HCT116 (cell line): ENCODE data around the gene CHCHD3. TPM values are rescaled to one million over a fixed set of nuclear protein-coding genes. Genes with fewer than 3 reads are reported as not detected.

ENCODE experiments used
- ATAC-seq: fragments of 200-7000 bp; cut with Tn5 transposase; 2 replicates; pipeline ENCODE4 v1.9.1; 2020; ENCODE audit warnings: mild to moderate bottlenecking, moderate library complexity
- BruUV-seq: library from RNA; stranded (reverse); fragments of 400-500 nt; replicated peaks from 2 replicates; lab custom pipeline; 2021; lab: Mats Ljungman, UMichigan
- CTCF ChIA-PET: fragments of 300-600 bp; sonication (Branson Sonifier 250); formaldehyde crosslinking; loops from one replicate; lab custom pipeline; 2021; ENCODE audit warnings: antibody characterized with exemption; lab: Charles Lee
- POLR2A ChIA-PET: fragments of 300-600, 350-600 bp; sonication (Branson Sonifier 250); formaldehyde crosslinking; loops from one replicate; lab custom pipeline; 2021; ENCODE audit warnings: antibody characterized with exemption; lab: Charles Lee
- RAD21 ChIA-PET, 2 experiments: fragments of 300-600 bp; sonication (Branson Sonifier 250); formaldehyde crosslinking; loops; one replicate each; lab custom pipeline; 2023; ENCODE audit warnings: low total read pairs in 2 of 2; ENCODE audit not compliant: uncharacterized antibody in 2 of 2, unreplicated experiment in 2 of 2, low non-redundant PET in 1 of 2; lab: Charles Lee
- DNase-seq: peaks from one replicate; pipeline ENCODE4 v3.0.0-alpha.2; 2010; ENCODE audit warnings: low read depth, low spot score
- H2AFZ ChIP-seq: fragments of 200-600 bp; shearing (Covaris generic), sonication (generic); 2 replicates; pipeline ENCODE4 v1.6.1; 2017; ENCODE audit warnings: low read depth, mixed run types, mixed read lengths, antibody characterized with exemption, low read length; ENCODE audit not compliant: poor library complexity, severe bottlenecking
- H3K27ac ChIP-seq: 2 replicates; pipeline ENCODE4 v1.5.1; 2012; ENCODE audit warnings: low read depth, low read length
- H3K27me3 ChIP-seq: fragments of 200-600 bp; sonication (generic); 2 replicates; pipeline ENCODE4 v1.6.1; 2016; ENCODE audit warnings: mixed run types, low read length, mixed read lengths; ENCODE audit not compliant: insufficient read depth
- H3K36me3 ChIP-seq, 2 experiments: fragments of 200-500 bp in 1 of 2; fragments of 200-600 bp in 1 of 2; sonication (Bioruptor generic) in 1 of 2; sonication (generic) in 1 of 2; 2 replicates each; pipeline versions ENCODE4 v1.5.1 to v1.6.1; 2014 to 2016; ENCODE audit warnings: low read length in 2 of 2, inconsistent platforms in 1 of 2, mixed read lengths in 1 of 2, mixed run types in 1 of 2; ENCODE audit not compliant: insufficient read depth in 2 of 2, control insufficient read depth in 1 of 2
- H3K4me1 ChIP-seq, 2 experiments: fragments of 200-600 bp in 1 of 2; sonication (generic) in 1 of 2; 2 replicates each; pipeline versions ENCODE4 v1.5.1 to v1.6.1; 2012 to 2017; ENCODE audit warnings: low read length in 2 of 2, inconsistent platforms in 1 of 2, mild to moderate bottlenecking in 1 of 2, mixed read lengths in 1 of 2, mixed run types in 1 of 2, moderate library complexity in 1 of 2; ENCODE audit not compliant: insufficient read depth in 2 of 2, control insufficient read depth in 1 of 2
- H3K4me2 ChIP-seq: fragments of 200-600 bp; sonication (generic); 2 replicates; pipeline ENCODE4 v1.6.1; 2017; ENCODE audit warnings: mixed run types, low read length, mixed read lengths
- H3K4me3 ChIP-seq, 2 experiments: fragments of 200-600 bp in 1 of 2; sonication (generic) in 1 of 2; replicated peaks in 1 of 2; 2 replicates each; pipeline ENCODE4 v1.5.1; 2011 to 2016; ENCODE audit warnings: low read length in 2 of 2, control low read depth in 1 of 2, low read depth in 1 of 2, mild to moderate bottlenecking in 1 of 2, mixed read lengths in 1 of 2, mixed run types in 1 of 2
- H3K79me2 ChIP-seq: fragments of 200-600 bp; sonication (generic); 2 replicates; pipeline ENCODE4 v1.6.1; 2017; ENCODE audit warnings: mild to moderate bottlenecking, mixed run types, low read length, moderate library complexity, mixed read lengths; ENCODE audit not compliant: insufficient read depth
- H3K9ac ChIP-seq: fragments of 200-600 bp; sonication (generic); 2 replicates; pipeline ENCODE4 v1.6.1; 2016; ENCODE audit warnings: low read length, mixed read lengths
- H3K9me2 ChIP-seq: fragments of 200-600 bp; sonication (generic), shearing (Covaris generic); 2 replicates; pipeline ENCODE4 v1.6.1; 2017; ENCODE audit warnings: mixed run types, mild to moderate bottlenecking, moderate library complexity; ENCODE audit not compliant: insufficient read depth
- H3K9me3 ChIP-seq, 2 experiments: fragments of 200-500 bp in 1 of 2; fragments of 200-600 bp in 1 of 2; sonication (Bioruptor generic) in 1 of 2; sonication (generic) in 1 of 2; 2 replicates each; pipeline ENCODE4 v1.6.1; 2014 to 2017; ENCODE audit warnings: low read length in 2 of 2, mixed read lengths in 2 of 2, inconsistent platforms in 1 of 2, low read depth in 1 of 2, mild to moderate bottlenecking in 1 of 2, mixed run types in 1 of 2, moderate library complexity in 1 of 2; ENCODE audit not compliant: control insufficient read depth in 1 of 2, insufficient read depth in 1 of 2
- H4K20me1 ChIP-seq: fragments of 200-600 bp; sonication (generic), shearing (Covaris generic); 2 replicates; pipeline ENCODE4 v1.6.1; 2017; ENCODE audit warnings: mixed run types, mild to moderate bottlenecking, moderate library complexity; ENCODE audit not compliant: insufficient read depth
- ATF3 ChIP-seq: IDR thresholded peaks from 2 replicates; pipeline ENCODE4 v1.6.1; 2012
- EZH2 ChIP-seq: fragments of 200-600 bp; sonication (generic); IDR thresholded peaks from 2 replicates; pipeline ENCODE4 v1.6.1; 2017; ENCODE audit warnings: antibody characterized with exemption, mixed run types
- FOSL1 ChIP-seq: IDR thresholded peaks from 2 replicates; pipeline ENCODE4 v1.6.1; 2012; ENCODE audit warnings: low read depth
- JUND ChIP-seq: IDR thresholded peaks from 2 replicates; pipeline ENCODE4 v1.6.1; 2012
- REST ChIP-seq: IDR thresholded peaks from 2 replicates; pipeline ENCODE4 v1.6.1; 2012; ENCODE audit warnings: low read depth
- SP1 ChIP-seq: IDR thresholded peaks from 2 replicates; pipeline ENCODE4 v1.6.1; 2012; ENCODE audit warnings: low read depth
- SRF ChIP-seq: IDR thresholded peaks from 2 replicates; pipeline ENCODE4 v1.6.1; 2012; ENCODE audit warnings: low read depth
- intact Hi-C: fragments of 100-400 bp; cut with micrococcal nuclease; formaldehyde crosslinking; loops from 2 replicates; pipeline ENCODE4 v1.10.0; 2022
- total RNA-seq: library from RNA; stranded (reverse); gene quantifications from one replicate; pipeline ENCODE4 v1.2.1, GENCODE V29; 2021; ENCODE audit not compliant: unreplicated experiment

CHCHD3 gene
- total RNA-seq, 1 experiment from 2014 or later = 73.5 TPM

- no peak for ATAC-seq
- H3K9me3 ChIP-seq = peaks cover 0 to 6% of the 10 kb centered on the region in 2 experiments; a peak in 2 of 4 replicates
- no peaks in the 10 kb centered on the region for H3K36me3 ChIP-seq
- ChIA-PET RAD21 (no interaction called here), CTCF (no interaction called here), POLR2A (no interaction called here)
- no TSS peak for BruUV-seq
- H3K9ac ChIP-seq = no peak overlapping the region
- H3K79me2 ChIP-seq = no peaks in the 10 kb centered on the region
- H3K4me2 ChIP-seq = no peak overlapping the region
- no peaks in the 10 kb centered on the region for H4K20me1 ChIP-seq
- TF ChIP-seq JUND = no peak
- no peak for TF ChIP-seq EZH2
- TF ChIP-seq REST = no peak
- TF ChIP-seq SRF = no peak
- TF ChIP-seq SP1 = no peak
- TF ChIP-seq ATF3 = no peak
- no peak for TF ChIP-seq FOSL1
- H2AFZ ChIP-seq = no peak overlapping the region
- no peak overlapping the region for H3K27ac ChIP-seq
- H3K4me1 ChIP-seq = peaks cover 0 to 7% of the 10 kb centered on the region in 2 experiments; a peak in 2 of 4 replicates
- intact Hi-C loops = no loop called here
- H3K9me2 ChIP-seq = no peaks in the 10 kb centered on the region
- H3K27me3 ChIP-seq = peaks cover 15% of the 10 kb centered on the region; the same call in 1 of the 2 replicates
- no peak overlapping the region for H3K4me3 ChIP-seq
- DNase-seq = no peak
Observed at GRCh38 chr7:132742189-132742612, 339.7 kb downstream of the CHCHD3 start.
